Measurements from ENCODE around the gene ODR4. TPM values are rescaled to one million over a fixed set of nuclear protein-coding genes. Genes with fewer than 3 reads are reported as not detected.

Gene ODR4
- total and polyA plus RNA-seq, 4 donors, result 10.3 to 29.3 (median 16.7) TPM

DNA sequence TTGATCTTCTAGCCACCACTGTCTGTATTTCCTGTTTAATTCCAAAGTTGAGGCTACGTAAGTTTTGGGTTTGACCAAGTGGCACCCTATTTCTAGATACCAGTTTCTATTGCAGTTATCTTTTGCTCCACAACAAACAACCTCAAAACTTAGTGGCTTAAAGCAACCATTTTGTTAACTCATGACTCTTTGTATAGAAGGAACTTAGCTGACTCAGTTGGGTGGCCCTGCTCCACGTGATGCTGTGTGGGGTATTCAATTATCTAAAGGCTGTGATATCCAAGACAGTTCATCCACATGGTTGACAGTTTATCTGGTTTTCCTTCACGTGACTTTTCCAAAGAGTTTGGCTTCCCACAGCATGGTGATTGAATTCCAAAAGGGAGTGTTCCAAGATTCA lies 50.5 kb downstream of the ODR4 start:
- 86 to 94% methylated on average over 3 of the region's 3 CpGs for WGBS, 2 donors
- peaks cover 0 to 13% (median 2%) of the 10 kb centered on the region in 5 donors for H3K4me1 ChIP-seq (ENCODE audit: control insufficient read depth in 5 of 5, insufficient read depth in 5 of 5, low read length in 5 of 5)
- H3K27ac ChIP-seq (ENCODE audit: low read depth in 1 of 2, low read length in 1 of 2), result no peak overlapping the region
- TF ChIP-seq, protein P1, sequence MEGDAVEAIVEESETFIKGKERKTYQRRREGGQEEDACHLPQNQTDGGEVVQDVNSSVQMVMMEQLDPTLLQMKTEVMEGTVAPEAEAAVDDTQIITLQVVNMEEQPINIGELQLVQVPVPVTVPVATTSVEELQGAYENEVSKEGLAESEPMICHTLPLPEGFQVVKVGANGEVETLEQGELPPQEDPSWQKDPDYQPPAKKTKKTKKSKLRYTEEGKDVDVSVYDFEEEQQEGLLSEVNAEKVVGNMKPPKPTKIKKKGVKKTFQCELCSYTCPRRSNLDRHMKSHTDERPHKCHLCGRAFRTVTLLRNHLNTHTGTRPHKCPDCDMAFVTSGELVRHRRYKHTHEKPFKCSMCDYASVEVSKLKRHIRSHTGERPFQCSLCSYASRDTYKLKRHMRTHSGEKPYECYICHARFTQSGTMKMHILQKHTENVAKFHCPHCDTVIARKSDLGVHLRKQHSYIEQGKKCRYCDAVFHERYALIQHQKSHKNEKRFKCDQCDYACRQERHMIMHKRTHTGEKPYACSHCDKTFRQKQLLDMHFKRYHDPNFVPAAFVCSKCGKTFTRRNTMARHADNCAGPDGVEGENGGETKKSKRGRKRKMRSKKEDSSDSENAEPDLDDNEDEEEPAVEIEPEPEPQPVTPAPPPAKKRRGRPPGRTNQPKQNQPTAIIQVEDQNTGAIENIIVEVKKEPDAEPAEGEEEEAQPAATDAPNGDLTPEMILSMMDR (IDR thresholded peaks at IDR 0.05; ENCODE audit: control extremely low read depth, extremely low read depth), result no peak
- H3K9me3 ChIP-seq (ENCODE audit: control insufficient read depth in 4 of 4, insufficient read depth in 3 of 4, low read length in 3 of 4), result no peaks in the 10 kb centered on the region
- no peak overlapping the region for H3K9ac ChIP-seq (ENCODE audit: insufficient read depth in 1 of 2, low read length in 2 of 2)
- H3K27me3 ChIP-seq (ENCODE audit: control insufficient read depth in 3 of 3, insufficient read depth in 3 of 3, low read length in 2 of 3), result no peaks in the 10 kb centered on the region
- ATAC-seq (ENCODE audit: insufficient read depth, low FRiP score), result no peak
- no peak overlapping the region for H3K4me3 ChIP-seq
- no peak for DNase-seq
- H3K36me3 ChIP-seq (ENCODE audit: control insufficient read depth in 4 of 4, insufficient read depth in 4 of 4, low read length in 4 of 4), result peaks cover 0 to 2% (median under 1%) of the 10 kb centered on the region in 4 donors

GRCh38 chr1:186429017-186429416 lies 53.4 kb downstream of the ODR4 start:
- DNase-seq (no peak), ATAC-seq (ENCODE audit: insufficient read depth, low FRiP score) (no peak)
- Histone ChIP-seq H3K36me3 (ENCODE audit: control insufficient read depth in 4 of 4, insufficient read depth in 4 of 4, low read length in 4 of 4) (peaks cover 0 to 2% (median 0%) of the 10 kb centered on the region in 4 donors), H3K9ac (ENCODE audit: insufficient read depth in 1 of 2, low read length in 2 of 2) (no peak overlapping the region), H3K27me3 (ENCODE audit: control insufficient read depth in 3 of 3, insufficient read depth in 3 of 3, low read length in 2 of 3) (no peaks in the 10 kb centered on the region), H3K4me3 (no peak overlapping the region), H3K4me1 (ENCODE audit: control insufficient read depth in 5 of 5, insufficient read depth in 5 of 5, low read length in 5 of 5) (peaks cover 0 to 9% (median 0%) of the 10 kb centered on the region in 5 donors), H3K9me3 (ENCODE audit: control insufficient read depth in 4 of 4, insufficient read depth in 3 of 4, low read length in 3 of 4) (no peaks in the 10 kb centered on the region), H3K27ac (ENCODE audit: low read depth in 1 of 2, low read length in 1 of 2) (no peak overlapping the region)
- WGBS, 2 donors, result 73 to 77% methylated on average over 3 of the region's 3 CpGs
- TF ChIP-seq, protein P1 (IDR thresholded peaks at IDR 0.05; ENCODE audit: control extremely low read depth, extremely low read depth), result no peak

DNA sequence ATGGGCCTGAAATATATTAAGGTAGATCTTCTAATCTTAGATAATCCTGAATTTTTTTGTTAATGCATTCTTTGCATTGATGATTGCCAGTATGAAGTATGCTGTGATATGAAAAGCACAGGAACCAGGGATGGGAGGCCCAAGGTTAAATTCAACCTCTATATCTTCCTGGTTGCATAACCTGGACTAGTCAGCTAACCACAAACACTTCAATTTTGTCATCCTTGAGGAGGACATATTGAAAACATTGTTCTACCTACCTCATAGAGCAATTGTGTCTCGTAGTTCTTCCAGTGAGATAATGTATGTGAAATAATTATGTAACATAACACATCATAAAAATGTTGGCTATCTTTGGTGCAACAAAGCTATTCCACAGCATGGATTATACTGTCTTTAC lies 59.7 kb downstream of the ODR4 start:
- H3K4me3 ChIP-seq, result no peak overlapping the region
- H3K36me3 ChIP-seq (ENCODE audit: control insufficient read depth in 4 of 4, insufficient read depth in 4 of 4, low read length in 4 of 4), result peaks cover 0 to 6% (median 0%) of the 10 kb centered on the region in 4 donors
- no peak for DNase-seq
- TF ChIP-seq, protein P1 (IDR thresholded peaks at IDR 0.05; ENCODE audit: control extremely low read depth, extremely low read depth), result no peak
- H3K4me1 ChIP-seq (ENCODE audit: control insufficient read depth in 5 of 5, insufficient read depth in 5 of 5, low read length in 5 of 5), result no peaks in the 10 kb centered on the region
- no peak for ATAC-seq (ENCODE audit: insufficient read depth, low FRiP score)
- H3K9ac ChIP-seq (ENCODE audit: insufficient read depth in 1 of 2, low read length in 2 of 2), result no peak overlapping the region
- 45 to 62% methylated on average over 1 of the region's 1 CpG for WGBS, 2 donors
- no peaks in the 10 kb centered on the region for H3K9me3 ChIP-seq (ENCODE audit: control insufficient read depth in 4 of 4, insufficient read depth in 3 of 4, low read length in 3 of 4)
- no peak overlapping the region for H3K27ac ChIP-seq (ENCODE audit: low read depth in 1 of 2, low read length in 1 of 2)
- H3K27me3 ChIP-seq (ENCODE audit: control insufficient read depth in 3 of 3, insufficient read depth in 3 of 3, low read length in 2 of 3), result no peaks in the 10 kb centered on the region

DNA sequence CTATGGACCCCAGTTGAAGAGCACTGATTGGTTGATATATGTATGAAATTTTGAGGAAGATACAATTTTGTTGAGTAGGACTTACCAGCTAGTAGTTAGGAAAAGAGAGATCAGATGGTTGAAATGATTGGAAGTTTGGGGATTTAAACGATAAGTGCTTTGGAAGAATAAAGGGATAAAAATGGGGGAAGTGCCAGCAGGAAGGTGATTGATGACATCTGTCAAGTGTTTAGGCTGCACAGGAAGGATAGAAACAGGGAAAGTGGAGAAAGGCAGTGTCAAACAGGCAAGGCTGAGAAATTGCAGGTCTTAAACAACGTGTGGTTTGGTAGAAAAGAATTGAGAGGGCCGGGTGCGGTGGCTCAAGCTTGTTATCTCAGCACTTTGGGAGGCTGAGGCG lies 62.9 kb downstream of the ODR4 start:
- Histone ChIP-seq H3K4me1 (ENCODE audit: control insufficient read depth in 5 of 5, insufficient read depth in 5 of 5, low read length in 5 of 5) (no peaks in the 10 kb centered on the region), H3K27me3 (ENCODE audit: control insufficient read depth in 3 of 3, insufficient read depth in 3 of 3, low read length in 2 of 3) (no peaks in the 10 kb centered on the region), H3K27ac (ENCODE audit: low read depth in 1 of 2, low read length in 1 of 2) (no peak overlapping the region), H3K4me3 (no peak overlapping the region), H3K9ac (ENCODE audit: insufficient read depth in 1 of 2, low read length in 2 of 2) (no peak overlapping the region), H3K36me3 (ENCODE audit: control insufficient read depth in 4 of 4, insufficient read depth in 4 of 4, low read length in 4 of 4) (peaks cover 0 to 6% (median 0%) of the 10 kb centered on the region in 4 donors), H3K9me3 (ENCODE audit: control insufficient read depth in 4 of 4, insufficient read depth in 3 of 4, low read length in 3 of 4) (no peaks in the 10 kb centered on the region)
- WGBS, 2 donors, result 73 to 83% methylated on average over 5 of the region's 5 CpGs
- no peak for DNase-seq
- TF ChIP-seq, protein P1 (IDR thresholded peaks at IDR 0.05; ENCODE audit: control extremely low read depth, extremely low read depth), result no peak
- no peak for ATAC-seq (ENCODE audit: insufficient read depth, low FRiP score)

Data from lung (tissue), 12 donors.